Panc1 (cell line): ENCODE measurements around the gene UGT1A5. TPM values are rescaled to one million over a fixed set of nuclear protein-coding genes. Genes with fewer than 3 reads are reported as not detected.

Source experiments
- ATAC-seq: fragments of 200-7000 bp; cut with Tn5 transposase; 2 replicates; pipeline ENCODE4 v1.9.1; 2020; ENCODE audit warnings: mild to moderate bottlenecking, moderate library complexity
- BruUV-seq: library from RNA; stranded (reverse); fragments of 400-500 nt; replicated peaks from 2 replicates; lab custom pipeline; 2021; lab: Mats Ljungman, UMichigan
- CTCF ChIA-PET: fragments of 300-600 bp; sonication (Branson Sonifier 250); formaldehyde crosslinking; loops from one replicate; lab custom pipeline; 2022; ENCODE audit warnings: antibody characterized with exemption; lab: Charles Lee
- POLR2A ChIA-PET: fragments of 300-600 bp; sonication (Branson Sonifier 250); formaldehyde crosslinking; loops from one replicate; lab custom pipeline; 2022; ENCODE audit warnings: antibody characterized with exemption; lab: Charles Lee
- DNase-seq: peaks from one replicate; pipeline ENCODE4 v3.0.0-alpha.2; 2010; ENCODE audit warnings: low read depth, low spot score
- H3K27ac ChIP-seq: 2 replicates; pipeline ENCODE4 v1.5.1; 2011; ENCODE audit warnings: mild to moderate bottlenecking, low read length, inconsistent platforms
- H3K27me3 ChIP-seq: fragments of 200-500 bp; sonication (Bioruptor generic); 2 replicates; pipeline ENCODE4 v1.6.0; 2014; ENCODE audit warnings: low read length, inconsistent platforms; ENCODE audit not compliant: control insufficient read depth, insufficient read depth
- H3K36me3 ChIP-seq: fragments of 200-500 bp; sonication (Bioruptor generic); 2 replicates; pipeline ENCODE4 v1.5.1; 2014; ENCODE audit warnings: inconsistent platforms, mild to moderate bottlenecking, low read length, moderate library complexity; ENCODE audit not compliant: control insufficient read depth, insufficient read depth
- H3K4me1 ChIP-seq: 2 replicates; pipeline ENCODE4 v1.5.1; 2011; ENCODE audit warnings: inconsistent platforms, mild to moderate bottlenecking, low read length, moderate library complexity; ENCODE audit not compliant: control insufficient read depth, insufficient read depth
- H3K4me3 ChIP-seq, 2 experiments: 2 replicates each; pipeline ENCODE4 v1.5.1; 2011 to 2012; ENCODE audit warnings: low read depth in 2 of 2, low read length in 2 of 2, mild to moderate bottlenecking in 2 of 2, inconsistent platforms in 1 of 2, moderate library complexity in 1 of 2
- H3K9me3 ChIP-seq: fragments of 200-500 bp; sonication (Bioruptor generic); 2 replicates; pipeline ENCODE4 v1.5.1; 2014; ENCODE audit warnings: low read depth, mild to moderate bottlenecking, inconsistent platforms, low read length, moderate library complexity; ENCODE audit not compliant: control insufficient read depth, insufficient read depth
- CTCF ChIP-seq: fragments of 450-650 bp; IDR thresholded peaks from 2 replicates; pipeline ENCODE4 v1.5.1; 2017; ENCODE audit warnings: mild to moderate bottlenecking
- POLR2AphosphoS5 ChIP-seq: IDR thresholded peaks from 2 replicates; pipeline ENCODE4 v1.6.1; 2012; ENCODE audit warnings: mild to moderate bottlenecking, low read depth, low read length, moderate library complexity
- REST ChIP-seq, 2 experiments: IDR thresholded peaks; 2 replicates each; pipeline ENCODE4 v1.6.1; 2011 to 2012; ENCODE audit warnings: low read depth in 2 of 2, control low read depth in 1 of 2, low read length in 1 of 2, mild to moderate bottlenecking in 1 of 2, moderate library complexity in 1 of 2; ENCODE audit not compliant: insufficient read depth in 1 of 2
- SIN3A ChIP-seq: IDR thresholded peaks from 2 replicates; pipeline ENCODE4 v1.6.1; 2012; ENCODE audit warnings: low read depth, mild to moderate bottlenecking, low read length, moderate library complexity, borderline replicate concordance; ENCODE audit not compliant: insufficient read depth
- TCF7L2 ChIP-seq: IDR thresholded peaks from 2 replicates; pipeline ENCODE4 v1.6.1; 2011; ENCODE audit warnings: mild to moderate bottlenecking, low read depth, low read length, inconsistent platforms
- in situ Hi-C: cut with HindIII; loops from 2 replicates; pipeline ENCODE4 v1.10.0; 2016; ENCODE audit warnings: low sequenced_read_pairs, low pct_unique_long_range_greater_than_20kb
- intact Hi-C: fragments of 100-400 bp; cut with micrococcal nuclease; formaldehyde crosslinking; loops from one replicate; pipeline ENCODE4 v1.10.0; 2022; ENCODE audit not compliant: unreplicated experiment
- total RNA-seq: library from RNA; stranded (reverse); gene quantifications from one replicate; pipeline ENCODE4 v1.2.1, GENCODE V29; 2021; ENCODE audit not compliant: unreplicated experiment

The UGT1A5 gene
- total RNA-seq, 1 experiment from 2014 or later: not detected

- H3K4me3 ChIP-seq: no peak overlapping the region
- no peaks in the 10 kb centered on the region for H3K9me3 ChIP-seq
- no peak for ATAC-seq
- intact Hi-C loops: no loop called here
- in situ Hi-C loops: no loop called here
- no peaks in the 10 kb centered on the region for H3K36me3 ChIP-seq
- ChIA-PET CTCF (no interaction called here), POLR2A (no interaction called here)
- no peak overlapping the region for H3K27ac ChIP-seq
- DNase-seq: no peak
- H3K4me1 ChIP-seq: no peaks in the 10 kb centered on the region
- no TSS peak for BruUV-seq
- H3K27me3 ChIP-seq: no peaks in the 10 kb centered on the region; the same call in 1 of the 2 replicates
- no peak for TF ChIP-seq CTCF
- no peak for TF ChIP-seq POLR2AphosphoS5
- no peak for TF ChIP-seq SIN3A
- no peak for TF ChIP-seq TCF7L2
- TF ChIP-seq REST (IDR thresholded peaks at IDR 0.05; ENCODE audit: insufficient read depth in 1 of 2, low read depth in 2 of 2, low read length in 1 of 2): no peak
These were observed 97.7 kb downstream of the UGT1A5 start for GRCh38 chr2:233810385-233810784.

DNA sequence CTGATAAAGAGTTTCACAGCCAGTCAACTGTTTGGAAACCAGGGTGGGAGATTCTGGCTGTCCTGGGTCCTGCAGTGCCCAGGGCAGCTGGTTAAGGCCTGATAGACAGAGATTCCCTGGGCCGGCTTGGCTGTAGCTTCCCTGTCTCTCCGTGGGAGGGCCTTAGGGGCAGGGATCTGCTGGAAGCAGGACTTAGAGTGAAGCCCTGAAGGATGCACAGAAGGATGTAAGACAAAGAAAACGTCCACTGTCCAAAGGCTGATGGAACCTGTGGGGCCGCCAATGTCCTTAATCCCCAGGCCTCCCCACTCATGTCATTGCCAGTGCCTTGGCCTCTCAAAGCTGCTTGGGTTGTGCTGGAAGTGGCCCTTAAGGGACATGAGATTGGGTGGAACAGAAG is 98.4 kb downstream of the UGT1A5 start:
- POLR2A ChIA-PET: no interaction called here
- intact Hi-C loops (no loop called here), in situ Hi-C loops (no loop called here)
- DNase-seq: no peak
- no peak for ATAC-seq
- no peak for TF ChIP-seq CTCF
- TF ChIP-seq SIN3A: no peak
- no peak for TF ChIP-seq POLR2AphosphoS5
- TF ChIP-seq REST (IDR thresholded peaks at IDR 0.05; ENCODE audit: insufficient read depth in 1 of 2, low read depth in 2 of 2, low read length in 1 of 2): no peak
- no peak for TF ChIP-seq TCF7L2
- H3K36me3 ChIP-seq: no peaks in the 10 kb centered on the region
- no peaks in the 10 kb centered on the region for H3K9me3 ChIP-seq
- no TSS peak for BruUV-seq
- no peaks in the 10 kb centered on the region; the same call in 1 of the 2 replicates for H3K27me3 ChIP-seq
- no peak overlapping the region for H3K27ac ChIP-seq
- no peaks in the 10 kb centered on the region for H3K4me1 ChIP-seq
- CTCF ChIA-PET: no interaction called here
- H3K4me3 ChIP-seq: no peak overlapping the region
